ENCODE results near the gene GJD3. TPM values are rescaled to one million over a fixed set of nuclear protein-coding genes. Genes with fewer than 3 reads are reported as not detected.
"Not testable (repeated sequence)": the region's sequence is repeated elsewhere in the genome, so short reads cannot be mapped to it uniquely, and the experiment has no call there.

GJD3 gene
- total and polyA plus RNA-seq, 2 donors (not counting 1 experiment from before 2014, with no cell fraction given) = not detected

GRCh38 chr17:40373324-40373723, 8.8 kb upstream of the GJD3 start:
- CTCF ChIA-PET = no interaction called here
- Histone ChIP-seq H3K9ac (ENCODE audit: low read length) (no peak overlapping the region), H3K9me3 (ENCODE audit: control extremely low read depth in 1 of 3, control insufficient read depth in 2 of 3, insufficient read depth in 1 of 3, low read length in 2 of 3) (peaks cover 0 to 11% (median 0%) of the 10 kb centered on the region in 3 donors), H3K4me2 (replicated peaks; ENCODE audit: low read depth, low read length, poor library complexity, severe bottlenecking) (no peak overlapping the region), H3K27me3 (replicated peaks in 1 of 4; ENCODE audit: control extremely low read depth in 1 of 4, control insufficient read depth in 3 of 4, insufficient read depth in 4 of 4, low read length in 3 of 4) (peaks cover 0 to 4% (median 0%) of the 10 kb centered on the region in 4 experiments), H3K4me3 (ENCODE audit: control extremely low read depth in 1 of 5, extremely low read depth in 1 of 5, insufficient read depth in 1 of 5, low read depth in 2 of 5, low read length in 4 of 5) (no peak overlapping the region), H3K27ac (ENCODE audit: low read length in 2 of 2) (no peak overlapping the region), H4K20me1 (ENCODE audit: control insufficient read depth, insufficient read depth, low read length, poor library complexity, severe bottlenecking) (no peaks in the 10 kb centered on the region), H3K79me2 (ENCODE audit: control insufficient read depth, insufficient read depth, low read length) (no peaks in the 10 kb centered on the region), H3K36me3 (replicated peaks in 1 of 2; ENCODE audit: control extremely low read depth in 1 of 2, control insufficient read depth in 1 of 2, extremely low read depth in 1 of 2, insufficient read depth in 2 of 2, low read length in 1 of 2) (no peaks in the 10 kb centered on the region), H2AFZ (ENCODE audit: insufficient read depth, low read depth, low read length, poor library complexity, severe bottlenecking) (no peak overlapping the region), H3K4me1 (ENCODE audit: control insufficient read depth in 2 of 2, insufficient read depth in 2 of 2, low read length in 2 of 2) (no peaks in the 10 kb centered on the region)
- POLR2A ChIA-PET = interaction anchor here (0.6 kb wide), 1 partner anchor 1893 kb away, joined by 4 read pairs; no protein-coding TSS in a partner anchor
- Mint-ChIP-seq H3K4me3 (no peak overlapping the region), H3K27ac (no peak overlapping the region), H3K27me3 (no peaks in the 10 kb centered on the region), H3K9me3 (ENCODE audit: insufficient read depth) (no peaks in the 10 kb centered on the region), H3K4me1 (peaks cover 4% of the 10 kb centered on the region)
- no CpG with 5 or more reads among the region's 4 CpGs for WGBS (ENCODE audit: insufficient coverage)
- no peak for DNase-seq
- no peak for ATAC-seq (ENCODE audit: low read depth)
- intact Hi-C loops (cut with micrococcal nuclease) = no loop called here
- TF ChIP-seq CTCF (IDR thresholded peaks at IDR 0.05) (no peak), EZH2 (IDR thresholded peaks at IDR 0.05; ENCODE audit: borderline replicate concordance, insufficient read depth, low read depth, low read length, poor library complexity, severe bottlenecking) (no peak)

DNA sequence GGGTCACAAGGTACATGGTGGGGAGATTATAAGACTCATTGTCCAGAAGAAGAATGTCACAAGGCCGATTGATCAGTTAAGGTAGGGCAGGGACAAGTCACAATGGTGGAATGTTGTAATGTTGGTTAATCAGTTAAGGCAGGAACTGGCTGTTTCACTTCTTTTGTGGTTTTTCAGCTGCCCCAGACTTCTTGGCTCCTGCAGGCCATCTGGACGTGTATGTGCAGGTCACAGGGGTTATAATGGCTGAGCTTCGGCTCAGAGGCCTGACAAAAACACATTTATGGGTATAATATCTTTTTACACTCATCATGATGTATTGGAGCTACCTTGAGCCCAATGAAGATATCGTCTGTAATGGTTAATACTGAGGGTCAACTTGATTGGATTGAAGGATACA, 8.1 kb upstream of the GJD3 start:
- not testable (repeated sequence) for H3K4me1 Mint-ChIP-seq
- WGBS (ENCODE audit: insufficient coverage) = 85% methylated on average over 2 of the region's 4 CpGs

More for the DNA sequence above, 8.1 kb upstream of the GJD3 start:
- H3K27me3 ChIP-seq (replicated peaks in 1 of 4; ENCODE audit: control extremely low read depth in 1 of 4, control insufficient read depth in 3 of 4, insufficient read depth in 4 of 4, low read length in 3 of 4); H4K20me1 ChIP-seq (ENCODE audit: control insufficient read depth, insufficient read depth, low read length, poor library complexity, severe bottlenecking); H3K79me2 ChIP-seq (ENCODE audit: control insufficient read depth, insufficient read depth, low read length); H3K9ac ChIP-seq (ENCODE audit: low read length); H3K9me3 Mint-ChIP-seq (ENCODE audit: insufficient read depth); H3K27me3 Mint-ChIP-seq; intact Hi-C loops (cut with micrococcal nuclease); ATAC-seq (ENCODE audit: low read depth); H3K4me3 ChIP-seq (ENCODE audit: control extremely low read depth in 1 of 5, extremely low read depth in 1 of 5, insufficient read depth in 1 of 5, low read depth in 2 of 5, low read length in 4 of 5); H3K4me3 Mint-ChIP-seq; H3K4me1 ChIP-seq (ENCODE audit: control insufficient read depth in 2 of 2, insufficient read depth in 2 of 2, low read length in 2 of 2); H2AFZ ChIP-seq (ENCODE audit: insufficient read depth, low read depth, low read length, poor library complexity, severe bottlenecking); H3K27ac Mint-ChIP-seq; H3K36me3 ChIP-seq (replicated peaks in 1 of 2; ENCODE audit: control extremely low read depth in 1 of 2, control insufficient read depth in 1 of 2, extremely low read depth in 1 of 2, insufficient read depth in 2 of 2, low read length in 1 of 2); H3K4me2 ChIP-seq (replicated peaks; ENCODE audit: low read depth, low read length, poor library complexity, severe bottlenecking); H3K27ac ChIP-seq (ENCODE audit: low read length in 2 of 2); DNase-seq: not testable (repeated sequence)
- H3K9me3 ChIP-seq (ENCODE audit: control extremely low read depth in 1 of 3, control insufficient read depth in 2 of 3, insufficient read depth in 1 of 3, low read length in 2 of 3) = peaks cover 0 to 11% (median 0%) of the 10 kb centered on the region in 3 donors
- ChIA-PET CTCF (interaction anchor here (1.0 to 1.5 kb wide), 2 partner anchors 43 to 160 kb away, joined by 3 to 4 read pairs; no protein-coding TSS in a partner anchor), POLR2A (interaction anchor here (0.6 kb wide), 1 partner anchor 1893 kb away, joined by 4 read pairs; no protein-coding TSS in a partner anchor)

Measured in B cell (primary cell).